HEK293 (cell line): Measurements from ENCODE around the gene BPIFB2.

Experiments used
- CTCF ChIA-PET: fragments of 350-600 bp; formaldehyde crosslinking; extraction: SDS; loops from one replicate; lab custom pipeline; 2021; ENCODE audit warnings: antibody characterized with exemption; lab: Yijun Ruan, JAX
- POLR2A ChIA-PET: fragments of 300-600 bp; formaldehyde crosslinking; extraction: SDS; loops from one replicate; lab custom pipeline; 2020; ENCODE audit warnings: antibody characterized with exemption, inconsistent platforms; lab: Yijun Ruan, JAX
- H3K27ac ChIP-seq: fragments of 200-500 bp; sonication (Bioruptor generic); 2 replicates; pipeline ENCODE4 v1.5.1; 2014; ENCODE audit warnings: low read depth, low read length, control low read depth, inconsistent platforms; ENCODE audit errors: extremely low read depth
- H3K36me3 ChIP-seq, 2 experiments: fragments of 200-500 bp in 1 of 2; sonication (Bioruptor generic) in 1 of 2; 1 replicate in 1 of 2; 2 replicates in 1 of 2; pipeline ENCODE4 v1.5.1; 2014 to 2017; ENCODE audit warnings: inconsistent platforms in 2 of 2, low read length in 2 of 2; ENCODE audit not compliant: control insufficient read depth in 2 of 2, insufficient read depth in 1 of 2
- H3K4me1 ChIP-seq: fragments of 200-500 bp; sonication (Bioruptor generic); 2 replicates; pipeline ENCODE4 v1.5.1; 2014; ENCODE audit warnings: mild to moderate bottlenecking, low read length, inconsistent platforms; ENCODE audit not compliant: control insufficient read depth, insufficient read depth
- H3K4me3 ChIP-seq: 2 replicates; pipeline ENCODE4 v1.5.1; 2011; ENCODE audit warnings: low read depth, mild to moderate bottlenecking, control low read depth, low read length, moderate library complexity
- H3K9me3 ChIP-seq: fragments of 200-500 bp; sonication (Bioruptor generic); 2 replicates; pipeline ENCODE4 v1.5.1; 2014; ENCODE audit warnings: low read depth, low read length, inconsistent platforms; ENCODE audit not compliant: control insufficient read depth, insufficient read depth
- EGR2 ChIP-seq: fragments of 450-650 bp; formaldehyde crosslinking; IDR thresholded peaks from 2 replicates; pipeline ENCODE4 v1.5.1; 2016; ENCODE audit warnings: low read depth, missing biosample characterization, missing genetic modification characterization
- INSM2 ChIP-seq: fragments of 450-650 bp; formaldehyde crosslinking; IDR thresholded peaks from 2 replicates; pipeline ENCODE4 v1.5.1; 2016; ENCODE audit warnings: missing biosample characterization, missing genetic modification characterization
- KLF9 ChIP-seq: fragments of 450-650 bp; formaldehyde crosslinking; IDR thresholded peaks from 2 replicates; pipeline ENCODE4 v1.5.1; 2016; ENCODE audit warnings: missing biosample characterization, missing genetic modification characterization, low read depth
- REPIN1 ChIP-seq: fragments of 450-650 bp; formaldehyde crosslinking; IDR thresholded peaks from 2 replicates; pipeline ENCODE4 v1.5.1; 2017; ENCODE audit warnings: missing biosample characterization, missing genetic modification characterization, low read depth
- SCRT2 ChIP-seq: fragments of 450-650 bp; formaldehyde crosslinking; IDR thresholded peaks from 2 replicates; pipeline ENCODE4 v1.5.1; 2016; ENCODE audit warnings: missing biosample characterization, missing genetic modification characterization
- SETDB1 ChIP-seq: IDR thresholded peaks from one replicate; pipeline ENCODE4 v1.6.1; 2017; ENCODE audit warnings: mild to moderate bottlenecking, low read length, moderate library complexity, mixed read lengths; ENCODE audit not compliant: insufficient read length
- YY1 ChIP-seq: fragments of 450-650 bp; formaldehyde crosslinking; IDR thresholded peaks from 2 replicates; pipeline ENCODE4 v1.5.1; 2018; ENCODE audit warnings: missing biosample characterization, missing genetic modification characterization
- ZFHX2 ChIP-seq: fragments of 450-650 bp; formaldehyde crosslinking; conservative IDR thresholded peaks from 2 replicates; pipeline ENCODE4 v1.5.1; 2016; ENCODE audit warnings: missing biosample characterization, missing genetic modification characterization
- ZNF18 ChIP-seq: fragments of 450-650 bp; formaldehyde crosslinking; IDR thresholded peaks from 2 replicates; pipeline ENCODE4 v1.5.1; 2016; ENCODE audit warnings: missing biosample characterization, missing genetic modification characterization
- ZNF19 ChIP-seq: fragments of 450-650 bp; formaldehyde crosslinking; IDR thresholded peaks from 2 replicates; pipeline ENCODE4; 2016; ENCODE audit warnings: missing biosample characterization, missing genetic modification characterization, low read depth
- ZNF324 ChIP-seq: fragments of 450-650 bp; formaldehyde crosslinking; IDR thresholded peaks from 2 replicates; pipeline ENCODE4 v1.5.1; 2016; ENCODE audit warnings: missing biosample characterization, missing genetic modification characterization
- ZNF433 ChIP-seq: fragments of 450-650 bp; formaldehyde crosslinking; IDR thresholded peaks from 2 replicates; pipeline ENCODE4 v1.5.1; 2016; ENCODE audit warnings: missing biosample characterization, missing genetic modification characterization, low read depth
- ZNF449 ChIP-seq: fragments of 450-650 bp; formaldehyde crosslinking; IDR thresholded peaks from 2 replicates; pipeline ENCODE4 v1.5.1; 2017; ENCODE audit warnings: missing biosample characterization, mild to moderate bottlenecking, missing genetic modification characterization, moderate library complexity
- ZNF621 ChIP-seq: fragments of 450-650 bp; formaldehyde crosslinking; IDR thresholded peaks from 2 replicates; pipeline ENCODE4 v1.5.1; 2017; ENCODE audit warnings: missing biosample characterization, missing genetic modification characterization
- ZNF747 ChIP-seq: fragments of 450-650 bp; formaldehyde crosslinking; IDR thresholded peaks from 2 replicates; pipeline ENCODE4 v1.5.1; 2016; ENCODE audit warnings: missing biosample characterization, missing genetic modification characterization
- ZNF776 ChIP-seq: fragments of 450-650 bp; formaldehyde crosslinking; IDR thresholded peaks from 2 replicates; pipeline ENCODE4 v1.5.0; 2017; ENCODE audit warnings: missing biosample characterization, missing genetic modification characterization, borderline replicate concordance
- ZNF830 ChIP-seq: fragments of 450-650 bp; IDR thresholded peaks from 2 replicates; pipeline ENCODE4 v1.5.0; 2018; ENCODE audit warnings: missing biosample characterization, missing genetic modification characterization, low read depth, mild to moderate bottlenecking, moderate library complexity
- ZSCAN18 ChIP-seq: fragments of 450-650 bp; formaldehyde crosslinking; IDR thresholded peaks from 2 replicates; pipeline ENCODE4 v1.5.1; 2016; ENCODE audit warnings: missing biosample characterization, missing genetic modification characterization
- ZSCAN5A ChIP-seq: fragments of 450-650 bp; formaldehyde crosslinking; IDR thresholded peaks from 2 replicates; pipeline ENCODE4 v1.5.1; 2016; ENCODE audit warnings: missing biosample characterization, missing genetic modification characterization

The BPIFB2 gene

GRCh38 chr20:33013701-33014326 is 6.3 kb downstream of the BPIFB2 start (continued):
- no peak for TF ChIP-seq SCRT2

- POLR2A ChIA-PET, result no interaction called here
These were observed 7.0 kb downstream of the BPIFB2 start for GRCh38 chr20:33014336-33015113.

GRCh38 chr20:33015114-33015484 is 7.6 kb downstream of the BPIFB2 start:
- H3K9me3 ChIP-seq, result no peaks in the 10 kb centered on the region
- no peak overlapping the region for H3K27ac ChIP-seq
- peak; percentile 24; the same call in 1 of the 2 replicates for TF ChIP-seq ZFHX2 (tag by site-specific recombination)
- TF ChIP-seq SETDB1, result no peak
- no peaks in the 10 kb centered on the region for H3K36me3 ChIP-seq
- CTCF ChIA-PET, result no interaction called here
- POLR2A ChIA-PET, result no interaction called here
- no peak overlapping the region for H3K4me3 ChIP-seq
- H3K4me1 ChIP-seq, result no peaks in the 10 kb centered on the region

More at GRCh38 chr20:33014336-33015113, 7.0 kb downstream of the BPIFB2 start:
- Histone ChIP-seq H3K27ac (no peak overlapping the region), H3K36me3 (no peaks in the 10 kb centered on the region), H3K4me1 (no peaks in the 10 kb centered on the region), H3K4me3 (no peak overlapping the region), H3K9me3 (no peaks in the 10 kb centered on the region)
- CTCF ChIA-PET, result no interaction called here
- TF ChIP-seq ZSCAN5A (tag by site-specific recombination), result no peak
- TF ChIP-seq ZNF449 (tag by site-specific recombination), result no peak
- TF ChIP-seq ZNF747 (tag by site-specific recombination), result no peak

GRCh38 chr20:33015700-33016580 is 8.4 kb downstream of the BPIFB2 start:
- Histone ChIP-seq H3K4me1 (no peaks in the 10 kb centered on the region), H3K4me3 (no peak overlapping the region), H3K27ac (no peak overlapping the region), H3K36me3 (no peaks in the 10 kb centered on the region), H3K9me3 (no peaks in the 10 kb centered on the region)
- ChIA-PET CTCF (interaction anchor here (0.5 kb wide), 1 partner anchor 12 kb away, joined by 3 read pairs; no protein-coding TSS in a partner anchor), POLR2A (no interaction called here)
- TF ChIP-seq ZNF830 (tag by site-specific recombination), result no peak
- no peak for TF ChIP-seq ZNF433
- TF ChIP-seq EGR2, result no peak
- no peak for TF ChIP-seq ZNF19 (tag by site-specific recombination)
- no peak for TF ChIP-seq REPIN1
- TF ChIP-seq ZNF776 (tag by site-specific recombination), result no peak
- no peak for TF ChIP-seq YY1 (tag by site-specific recombination)
- TF ChIP-seq ZNF621 (tag by site-specific recombination), result no peak
- no peak for TF ChIP-seq ZNF324 (tag by site-specific recombination)
- TF ChIP-seq ZNF18 (tag by site-specific recombination), result no peak
- TF ChIP-seq KLF9 (tag by site-specific recombination), result no peak
- no peak for TF ChIP-seq INSM2 (tag by site-specific recombination)
- no peak for TF ChIP-seq ZSCAN18
